ENCODE measurements around the gene RYR2. TPM values are rescaled to one million over a fixed set of nuclear protein-coding genes. Genes with fewer than 3 reads are reported as not detected.
"Not testable (repeated sequence)": the region's sequence is repeated elsewhere in the genome, so short reads cannot be mapped to it uniquely, and the experiment has no call there.

Gene RYR2
- total RNA-seq, 6 experiments from 2014 or later, result 0.05 to 0.17 TPM; not detected in 4

DNA sequence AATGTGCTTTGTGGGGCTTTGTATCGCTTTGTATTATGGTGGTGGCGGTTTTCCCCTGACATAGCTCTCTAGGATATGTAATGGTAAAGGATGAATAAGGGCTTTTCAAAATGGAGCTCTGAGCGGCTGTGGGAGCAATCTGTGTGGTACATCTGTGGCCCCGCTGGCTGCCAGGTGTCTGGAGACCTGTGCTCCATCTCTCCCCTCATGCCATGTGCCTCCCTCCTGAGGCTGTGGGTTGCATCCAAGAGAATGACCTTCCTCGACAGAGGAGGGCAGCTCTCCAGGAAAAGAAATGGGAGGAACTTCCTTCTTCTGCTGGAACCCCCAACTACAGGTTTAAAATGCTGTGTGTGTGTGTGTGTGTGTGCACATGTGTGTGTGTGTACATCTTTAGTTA, 78.7 kb downstream of the RYR2 start:
- Mint-ChIP-seq H3K27me3 (ENCODE audit: insufficient read depth) (no peaks in the 10 kb centered on the region; the same call in 1 of the 2 replicates), H3K36me3 (ENCODE audit: low read depth) (no peaks in the 10 kb centered on the region; the same call in 1 of the 2 replicates), H3K4me1 (ENCODE audit: low read depth) (no peaks in the 10 kb centered on the region), H3K27ac (no peak overlapping the region), H3K9me3 (peaks cover 47% of the 10 kb centered on the region), H3K4me3 (no peak overlapping the region)
- TF ChIP-seq, protein P1, sequence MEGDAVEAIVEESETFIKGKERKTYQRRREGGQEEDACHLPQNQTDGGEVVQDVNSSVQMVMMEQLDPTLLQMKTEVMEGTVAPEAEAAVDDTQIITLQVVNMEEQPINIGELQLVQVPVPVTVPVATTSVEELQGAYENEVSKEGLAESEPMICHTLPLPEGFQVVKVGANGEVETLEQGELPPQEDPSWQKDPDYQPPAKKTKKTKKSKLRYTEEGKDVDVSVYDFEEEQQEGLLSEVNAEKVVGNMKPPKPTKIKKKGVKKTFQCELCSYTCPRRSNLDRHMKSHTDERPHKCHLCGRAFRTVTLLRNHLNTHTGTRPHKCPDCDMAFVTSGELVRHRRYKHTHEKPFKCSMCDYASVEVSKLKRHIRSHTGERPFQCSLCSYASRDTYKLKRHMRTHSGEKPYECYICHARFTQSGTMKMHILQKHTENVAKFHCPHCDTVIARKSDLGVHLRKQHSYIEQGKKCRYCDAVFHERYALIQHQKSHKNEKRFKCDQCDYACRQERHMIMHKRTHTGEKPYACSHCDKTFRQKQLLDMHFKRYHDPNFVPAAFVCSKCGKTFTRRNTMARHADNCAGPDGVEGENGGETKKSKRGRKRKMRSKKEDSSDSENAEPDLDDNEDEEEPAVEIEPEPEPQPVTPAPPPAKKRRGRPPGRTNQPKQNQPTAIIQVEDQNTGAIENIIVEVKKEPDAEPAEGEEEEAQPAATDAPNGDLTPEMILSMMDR (IDR thresholded peaks at IDR 0.05), result no peak
- DNase-seq, result no peak

DNA sequence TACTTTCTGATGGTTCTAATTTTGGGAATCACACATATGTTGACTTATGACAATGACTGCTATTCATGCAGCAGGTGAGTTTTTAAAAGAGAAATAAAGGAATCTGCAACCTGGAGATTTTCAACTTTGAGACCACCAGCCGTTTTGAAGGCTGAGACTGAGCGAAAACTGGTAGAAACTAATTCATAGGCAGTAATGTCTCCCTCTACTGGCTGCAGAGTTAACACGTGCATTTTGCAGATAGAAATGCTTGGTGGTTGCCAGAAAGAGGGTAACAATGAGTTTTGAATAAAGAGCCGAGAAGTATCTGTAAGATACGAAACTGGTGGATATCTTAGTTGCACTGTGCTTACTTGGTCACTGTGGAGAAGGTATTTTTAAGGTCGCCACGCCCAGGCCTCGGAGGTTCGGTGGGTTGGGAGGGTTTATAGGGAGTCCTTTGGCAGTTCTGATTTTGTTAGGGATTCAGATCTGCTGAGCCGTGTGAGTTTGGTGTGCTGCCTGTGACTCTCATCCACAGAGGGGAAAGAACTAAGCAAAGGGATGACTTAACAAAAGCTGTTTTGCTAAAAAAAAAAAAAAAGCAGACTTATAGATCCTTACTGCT, 83.0 kb downstream of the RYR2 start:
- Mint-ChIP-seq H3K27me3 (ENCODE audit: insufficient read depth) (no peaks in the 10 kb centered on the region; the same call in none of the 2 replicates), H3K9me3 (peaks cover 35% of the 10 kb centered on the region), H3K4me1 (ENCODE audit: low read depth) (no peaks in the 10 kb centered on the region), H3K4me3 (no peak overlapping the region), H3K27ac (no peak overlapping the region), H3K36me3 (ENCODE audit: low read depth) (peaks cover 4% of the 10 kb centered on the region; the same call in 1 of the 2 replicates)
- DNase-seq, result no peak
- TF ChIP-seq, protein P1 (IDR thresholded peaks at IDR 0.05), result peak; percentile 53; the same call in 1 of the 2 replicates

DNA sequence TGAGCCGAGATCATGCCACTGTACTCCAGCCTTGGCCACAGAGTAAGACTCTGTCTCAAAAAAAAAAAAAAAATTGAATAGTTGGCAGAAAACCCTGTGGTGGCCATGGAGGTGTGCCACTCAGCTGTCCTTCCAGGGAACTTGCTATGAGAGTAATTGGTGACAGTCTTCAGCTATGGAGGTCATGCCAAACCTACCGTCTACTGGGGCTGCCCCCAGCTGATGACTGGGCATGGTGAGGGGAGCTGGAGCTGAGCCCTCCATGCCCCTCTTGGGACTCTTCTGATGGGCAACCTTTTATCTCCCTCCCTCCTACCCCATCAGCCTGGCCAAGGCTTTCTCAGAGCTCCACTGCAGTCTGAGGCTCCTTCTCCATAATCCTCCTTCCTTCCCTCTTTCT, 84.2 kb downstream of the RYR2 start:
- Mint-ChIP-seq H3K36me3 (ENCODE audit: low read depth) (peaks cover 4% of the 10 kb centered on the region; the same call in 1 of the 2 replicates), H3K4me3 (no peak overlapping the region), H3K4me1 (ENCODE audit: low read depth) (no peaks in the 10 kb centered on the region), H3K27me3 (ENCODE audit: insufficient read depth) (no peaks in the 10 kb centered on the region; the same call in none of the 2 replicates), H3K9me3 (peaks cover 32% of the 10 kb centered on the region), H3K27ac (no peak overlapping the region)
- no peak for DNase-seq
- TF ChIP-seq, protein P1 (IDR thresholded peaks at IDR 0.05), result no peak

DNA sequence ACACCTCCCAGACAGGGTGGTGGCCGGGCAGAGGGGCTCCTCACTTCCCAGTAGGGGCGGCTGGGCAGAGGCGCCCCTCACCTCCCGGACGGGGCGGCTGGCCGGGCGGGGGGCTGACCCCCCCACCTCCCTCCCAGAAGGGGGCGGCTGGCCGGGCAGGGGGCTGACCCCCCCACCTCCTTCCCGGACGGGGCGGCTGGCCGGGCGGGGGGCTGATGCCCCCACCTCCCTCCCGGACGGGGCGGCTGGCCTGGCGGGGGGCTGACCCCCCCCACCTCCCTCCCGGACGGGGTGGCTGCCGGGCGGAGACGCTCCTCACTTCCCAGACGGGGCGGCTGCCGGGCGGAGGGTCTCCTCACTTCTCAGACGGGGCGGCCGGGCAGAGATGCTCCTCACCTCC, 85.3 kb downstream of the RYR2 start:
- not testable (repeated sequence) for H3K4me3 Mint-ChIP-seq; DNase-seq; H3K36me3 Mint-ChIP-seq (ENCODE audit: low read depth); H3K27ac Mint-ChIP-seq; H3K27me3 Mint-ChIP-seq (ENCODE audit: insufficient read depth); H3K4me1 Mint-ChIP-seq (ENCODE audit: low read depth)
- H3K9me3 Mint-ChIP-seq, result peaks cover 30% of the 10 kb centered on the region

DNA sequence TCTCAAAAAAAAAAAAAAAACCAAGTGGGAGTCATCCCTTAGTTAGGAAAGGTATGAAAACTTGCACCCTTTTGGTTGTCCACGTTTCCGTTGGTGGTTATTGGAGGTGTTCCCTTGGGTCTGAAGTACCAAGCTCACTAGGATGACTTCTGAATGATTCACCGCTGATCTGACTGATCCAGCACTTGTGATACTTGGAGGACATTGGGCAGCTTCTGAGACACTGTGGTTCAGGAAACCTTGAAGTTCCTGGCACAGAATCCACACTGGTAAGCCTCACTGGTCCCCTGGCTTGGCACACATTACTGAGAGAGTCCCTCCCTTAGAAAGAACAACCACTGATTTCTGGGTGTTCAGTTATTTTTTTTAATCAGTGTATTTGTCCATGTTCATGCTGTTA, 91.9 kb downstream of the RYR2 start:
- Mint-ChIP-seq H3K4me1 (ENCODE audit: low read depth) (no peaks in the 10 kb centered on the region), H3K27me3 (ENCODE audit: insufficient read depth) (peaks cover 3% of the 10 kb centered on the region; the same call in 1 of the 2 replicates), H3K4me3 (no peak overlapping the region), H3K27ac (no peak overlapping the region), H3K9me3 (peaks cover 47% of the 10 kb centered on the region), H3K36me3 (ENCODE audit: low read depth) (no peaks in the 10 kb centered on the region; the same call in 1 of the 2 replicates)
- DNase-seq, result no peak
- TF ChIP-seq, protein P1 (IDR thresholded peaks at IDR 0.05), result no peak

DNA sequence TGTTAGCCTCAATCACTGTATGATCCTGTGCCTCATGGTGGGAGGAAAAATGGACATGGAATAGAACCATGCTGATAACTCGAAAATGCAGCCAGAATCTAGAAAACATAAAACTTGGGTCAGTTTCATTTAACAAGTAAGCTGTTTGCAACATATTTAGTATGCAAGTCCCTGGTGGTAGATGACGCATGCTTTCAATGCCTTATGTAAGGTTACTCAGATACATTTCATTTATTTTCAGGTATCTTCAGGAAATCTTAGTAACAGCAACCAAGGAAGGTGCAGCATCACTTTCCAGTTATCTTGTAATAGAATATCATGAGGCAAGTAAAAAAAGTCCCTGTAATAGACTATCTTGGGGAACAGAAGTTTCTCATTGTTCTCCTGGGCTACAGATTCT, 92.9 kb downstream of the RYR2 start:
- H3K27me3 Mint-ChIP-seq (ENCODE audit: insufficient read depth), result peaks cover 3% of the 10 kb centered on the region; the same call in 1 of the 2 replicates

More for the DNA sequence above, 92.9 kb downstream of the RYR2 start:
- TF ChIP-seq, protein P1 (IDR thresholded peaks at IDR 0.05), result no peak
- Mint-ChIP-seq H3K27ac (no peak overlapping the region), H3K4me1 (ENCODE audit: low read depth) (no peaks in the 10 kb centered on the region), H3K9me3 (peaks cover 55% of the 10 kb centered on the region), H3K36me3 (ENCODE audit: low read depth) (no peaks in the 10 kb centered on the region; the same call in 1 of the 2 replicates), H3K4me3 (no peak overlapping the region)
- DNase-seq, result no peak
